HG02623 (cell line): ENCODE results near the gene C1QL1.

Experiments
- ATAC-seq: cut with Tn5 transposase; IDR thresholded peaks from one replicate; pipeline ENCODE4 v1.9.1; 2021; ENCODE audit warnings: moderate library complexity; ENCODE audit not compliant: unreplicated experiment

C1QL1 gene

DNA sequence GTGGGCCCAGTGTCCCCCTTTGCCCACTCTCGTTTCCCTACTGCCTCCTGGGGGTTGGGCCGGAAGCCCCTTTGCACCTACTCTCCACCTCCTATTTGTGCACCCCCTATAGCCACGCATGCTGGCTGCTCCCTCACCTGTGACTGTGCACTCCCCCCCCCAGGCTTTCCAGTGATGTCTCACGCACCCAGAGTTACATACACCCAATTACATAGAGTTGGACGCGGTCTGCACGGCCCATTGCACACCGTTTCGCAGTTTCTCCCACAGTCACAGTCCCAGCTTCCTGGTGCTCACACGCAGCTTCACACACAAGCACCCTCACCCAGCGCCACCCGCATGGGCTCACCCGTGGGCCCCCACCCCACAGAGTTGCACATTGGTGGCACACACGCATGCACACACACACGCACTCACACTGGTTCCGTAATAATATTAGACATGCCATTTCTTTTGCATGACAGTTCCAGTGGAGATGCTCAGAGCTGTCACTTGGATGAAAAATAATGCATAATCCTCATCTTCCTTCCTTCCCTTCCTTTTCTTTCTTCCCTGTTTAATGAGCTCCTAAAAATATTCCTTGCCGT is 21.5 kb upstream of the C1QL1 start:
- ATAC-seq: no peak

DNA sequence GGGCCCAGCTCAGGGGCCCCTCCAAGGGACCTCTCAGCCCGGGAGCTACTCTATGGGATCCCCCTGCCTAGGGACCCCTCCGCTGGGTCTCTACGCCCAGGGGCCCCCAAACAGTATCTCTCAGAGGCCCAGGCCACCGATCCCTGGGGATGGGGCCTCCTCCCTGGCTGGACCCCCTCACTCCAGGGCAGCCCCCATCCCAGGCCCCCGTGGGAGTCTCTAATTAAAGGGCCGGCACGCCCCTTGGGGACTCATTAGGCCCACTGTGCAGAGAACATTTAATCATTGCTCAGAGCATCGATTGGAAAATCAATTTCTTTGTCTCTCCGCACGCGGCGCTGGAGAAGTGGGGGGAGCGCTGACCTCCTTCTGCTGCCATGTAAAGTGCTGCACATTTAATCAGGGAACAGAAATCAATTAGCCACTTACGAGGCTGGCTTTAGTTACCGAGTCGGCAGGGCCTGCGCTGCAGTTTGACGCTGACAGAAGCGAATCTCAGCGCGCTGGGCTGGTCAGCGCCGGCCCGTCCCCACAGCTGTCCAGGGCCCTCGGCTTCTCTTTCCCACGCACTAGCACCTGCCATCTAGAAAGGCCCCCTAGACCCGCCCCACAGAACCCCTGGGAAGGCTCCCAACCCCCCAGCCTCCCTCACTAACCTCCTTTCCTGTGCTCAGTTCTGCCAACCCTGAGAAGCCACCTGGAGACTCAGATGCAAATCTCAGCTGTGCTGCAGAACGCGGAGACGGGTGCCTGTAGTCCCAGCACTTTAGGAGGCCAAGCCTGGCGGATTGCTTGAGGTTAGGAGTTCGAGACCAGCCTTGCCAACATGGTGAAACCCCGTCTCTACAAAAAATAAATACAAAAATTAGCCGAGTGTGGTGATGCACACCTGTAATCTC is 20.2 kb upstream of the C1QL1 start:
- no peak for ATAC-seq

DNA sequence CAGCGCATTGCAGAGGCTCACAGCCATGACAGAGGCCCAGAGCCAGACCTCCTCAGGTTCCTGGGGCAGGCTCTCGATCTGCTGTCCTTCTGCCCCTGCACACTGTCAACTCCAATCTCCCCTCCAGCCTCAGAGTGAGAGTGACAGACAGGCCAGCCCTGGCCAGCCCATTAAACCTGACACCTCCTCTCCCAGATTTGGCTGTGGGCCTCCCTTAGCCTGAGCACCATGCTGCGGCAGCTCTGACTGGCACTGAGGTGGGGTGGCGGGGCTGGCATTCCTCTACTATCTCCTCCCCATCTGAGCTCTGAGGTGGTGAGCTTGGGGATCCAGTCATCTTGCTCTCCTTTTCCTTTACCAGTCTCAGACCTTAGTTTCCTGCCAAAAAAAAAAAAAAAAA is 15.5 kb upstream of the C1QL1 start:
- ATAC-seq: no peak

DNA sequence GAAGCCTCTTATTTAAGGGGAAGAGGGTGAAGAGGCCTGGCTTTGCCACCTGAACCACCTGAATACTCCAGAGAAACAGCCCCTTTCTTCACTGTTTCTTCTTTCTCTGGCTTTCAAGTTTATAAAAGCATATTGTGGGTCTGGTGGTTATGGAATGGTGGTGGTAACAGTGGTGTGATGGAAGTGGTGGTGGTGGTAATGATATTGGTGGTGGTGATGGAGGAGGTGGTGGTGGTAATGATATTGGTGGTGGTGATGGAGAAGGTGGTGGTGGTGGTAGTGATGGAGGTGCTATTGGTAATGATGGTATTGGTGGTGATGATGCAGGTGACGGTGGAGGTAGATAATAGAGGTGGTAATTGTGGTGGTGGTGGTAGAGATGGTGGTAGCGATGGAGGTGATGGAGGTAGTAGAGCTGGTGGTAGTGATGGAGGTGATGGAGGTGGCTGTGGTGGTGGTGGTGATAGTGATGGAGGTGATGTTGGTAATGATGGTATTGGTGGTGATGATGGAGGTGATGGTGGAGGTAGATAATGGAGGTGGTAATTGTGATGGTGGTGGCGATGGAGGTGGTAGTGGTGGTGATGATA is 14.1 kb upstream of the C1QL1 start:
- no peak for ATAC-seq

DNA sequence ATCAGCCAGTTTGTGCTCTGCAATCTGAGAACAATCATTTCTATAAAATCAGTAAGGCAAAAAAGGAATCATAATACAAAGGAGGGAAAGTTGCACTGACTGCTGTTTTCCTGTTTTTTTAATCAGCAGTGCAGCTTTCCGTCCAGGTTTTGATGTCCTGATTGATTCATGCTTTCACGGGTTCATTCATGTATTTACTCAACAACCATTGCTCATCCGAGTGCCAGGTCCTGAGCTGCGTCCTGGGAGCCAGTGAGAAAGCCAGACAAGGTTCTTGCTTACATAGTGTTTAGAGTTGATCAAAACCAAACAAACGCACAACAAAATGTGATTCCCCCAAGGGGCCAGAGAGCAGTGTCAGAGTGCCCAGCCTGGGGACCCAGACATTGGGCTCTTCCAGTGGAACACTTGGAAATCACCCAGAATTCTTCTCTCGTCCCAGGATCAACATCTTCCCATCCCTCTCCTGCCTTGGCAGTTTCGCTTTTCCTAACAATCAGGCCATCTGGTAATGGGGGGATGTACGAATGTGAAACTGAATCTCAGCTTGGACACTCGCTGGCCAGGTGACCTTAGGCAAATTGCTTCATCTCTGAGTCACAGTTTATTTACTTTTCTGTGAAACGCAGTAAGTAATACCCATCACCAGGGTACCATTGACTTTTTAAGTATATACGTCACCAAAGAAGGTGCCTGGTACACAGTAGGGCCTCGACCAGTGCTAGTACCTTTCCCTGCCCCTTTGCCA is 13.3 kb upstream of the C1QL1 start:
- ATAC-seq: no peak

DNA sequence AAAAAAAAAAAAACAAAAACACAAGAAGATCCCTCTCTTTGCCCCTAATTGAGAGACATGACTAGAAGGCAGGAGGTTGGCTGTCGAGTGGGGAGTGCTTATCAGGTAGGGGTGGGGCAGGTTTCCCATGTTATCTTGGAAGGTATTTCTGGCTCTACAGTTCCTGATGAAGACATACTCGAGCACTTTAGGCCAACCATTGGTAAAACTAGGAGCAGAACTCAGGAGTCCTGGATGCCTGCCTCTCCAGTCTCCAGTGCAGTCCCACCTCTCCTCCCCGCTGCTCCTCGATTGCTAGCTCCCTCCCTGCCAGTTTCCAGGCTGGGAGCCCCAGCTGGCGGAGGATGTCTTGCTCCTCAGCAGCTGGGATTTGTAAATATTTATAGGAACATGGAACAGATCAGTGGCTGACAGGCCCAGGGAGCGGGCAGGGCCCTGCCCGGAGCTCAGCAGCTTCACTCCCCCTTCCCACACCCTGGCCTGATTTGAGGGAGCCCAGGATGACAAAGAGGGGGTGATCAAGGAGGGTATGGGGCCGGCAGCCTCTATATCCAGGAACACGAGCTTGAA is 11.4 kb upstream of the C1QL1 start:
- no peak for ATAC-seq

DNA sequence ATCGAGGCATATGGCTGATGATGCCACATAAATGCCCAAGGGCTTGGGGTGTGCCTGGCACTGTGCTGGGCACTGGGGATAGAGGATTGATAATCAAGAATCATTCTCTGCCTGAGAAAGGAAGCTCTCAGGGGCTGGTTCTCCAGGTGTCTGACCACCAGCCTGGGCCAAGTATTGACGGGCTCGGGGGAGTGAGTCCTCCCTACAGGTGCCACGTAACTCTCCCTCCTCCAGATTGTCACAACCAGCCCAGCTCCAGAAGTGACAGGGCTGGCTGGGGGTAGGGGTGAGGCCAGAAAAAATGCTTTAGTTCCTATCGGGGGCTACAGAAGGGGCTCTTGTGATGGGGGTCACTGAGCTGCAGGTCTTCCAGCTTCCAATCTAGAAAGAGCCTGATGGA is 10.7 kb upstream of the C1QL1 start:
- no peak for ATAC-seq

DNA sequence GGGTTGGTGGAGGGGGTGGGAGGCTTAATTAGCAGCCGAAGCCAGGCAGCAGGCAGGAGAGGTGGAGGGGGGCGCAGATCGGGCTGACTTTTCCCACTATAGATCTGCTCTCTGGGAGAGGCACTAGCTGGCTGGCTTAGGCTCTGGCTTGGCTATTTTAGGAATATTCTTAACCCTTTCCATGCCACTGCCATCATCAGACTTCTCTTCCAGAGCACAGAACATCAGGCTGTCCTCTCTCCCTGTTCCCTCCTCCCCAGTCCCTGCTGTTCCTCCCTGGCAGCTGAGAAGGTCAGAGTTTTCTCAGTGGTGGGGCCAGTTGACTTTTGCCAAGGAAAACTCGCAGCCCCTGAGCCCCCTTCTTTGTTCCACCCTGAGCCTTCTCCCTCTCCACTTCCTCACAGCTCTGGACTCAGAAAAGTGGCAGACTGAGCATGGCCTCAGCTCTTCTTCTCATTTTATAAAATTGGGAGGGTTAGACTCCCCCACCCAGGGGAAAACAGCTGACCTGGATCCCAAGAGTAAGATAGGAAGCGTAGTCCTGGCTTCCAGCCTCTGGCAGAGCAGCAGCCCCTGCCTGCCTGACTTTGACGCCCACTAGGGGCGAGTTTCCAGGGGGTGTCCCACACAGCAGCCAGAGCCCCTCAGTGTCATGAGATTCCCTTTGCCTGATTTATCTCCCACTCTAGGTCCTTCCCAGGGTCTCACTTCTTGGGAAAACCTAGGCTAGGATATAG is 9.9 kb upstream of the C1QL1 start:
- no peak for ATAC-seq

DNA sequence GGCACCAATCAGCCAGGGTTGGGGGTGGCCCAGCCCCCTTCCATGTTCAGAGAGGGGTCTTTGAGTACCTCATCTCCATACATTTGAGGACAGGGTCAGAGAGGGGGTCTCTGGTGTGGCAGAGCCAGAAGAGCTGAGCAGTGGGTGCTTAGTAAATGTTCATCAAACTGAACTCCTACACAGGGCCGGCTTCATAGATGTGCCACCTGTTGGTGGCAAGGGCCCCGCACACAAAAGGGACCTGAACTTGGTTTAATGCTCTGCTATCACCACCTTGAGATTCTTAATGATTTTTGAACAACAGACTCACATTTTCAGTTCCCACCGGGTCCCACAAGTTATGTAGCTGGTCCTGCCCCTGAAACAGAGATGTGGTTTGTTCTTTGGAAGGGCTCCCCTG is 9.0 kb upstream of the C1QL1 start:
- no peak for ATAC-seq

DNA sequence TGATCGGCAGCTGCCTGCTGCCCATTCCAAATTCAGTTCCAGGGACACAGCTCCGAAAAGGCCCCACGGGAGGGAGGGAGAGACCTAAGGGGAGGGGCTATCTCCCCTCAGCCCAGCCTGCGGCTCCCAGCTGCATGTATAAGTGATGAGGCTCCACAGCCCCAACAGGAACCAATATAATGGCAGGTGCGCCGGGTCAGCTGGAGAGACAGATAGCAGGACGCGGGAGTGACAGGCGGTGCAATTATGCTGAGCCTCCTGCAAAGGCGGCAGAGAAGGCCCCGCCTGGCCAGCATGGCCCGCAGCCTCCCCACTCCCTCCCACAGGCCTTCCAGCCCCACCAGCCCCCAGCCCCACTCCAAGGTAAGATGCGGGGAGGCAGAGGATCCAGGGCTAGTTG is 8.1 kb upstream of the C1QL1 start:
- ATAC-seq: no peak

DNA sequence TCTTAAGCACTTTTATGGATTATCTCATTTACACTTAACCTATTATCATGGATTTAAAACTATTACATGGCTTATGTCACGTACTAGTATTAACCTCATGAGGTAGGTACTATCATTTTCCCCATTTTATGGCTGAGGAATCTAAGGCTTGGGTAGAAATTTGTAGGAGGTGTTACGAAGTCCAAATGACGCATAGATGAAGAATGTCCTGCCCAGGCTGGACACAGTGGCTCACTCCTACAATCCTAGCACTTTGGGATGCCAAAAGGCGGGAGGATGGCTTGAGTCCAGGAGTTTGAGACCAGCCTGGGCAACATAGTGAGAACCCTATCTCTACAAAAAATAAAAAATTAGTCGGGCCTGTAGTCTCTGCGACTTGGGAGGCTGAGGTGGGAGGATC is 4.8 kb upstream of the C1QL1 start:
- no peak for ATAC-seq

DNA sequence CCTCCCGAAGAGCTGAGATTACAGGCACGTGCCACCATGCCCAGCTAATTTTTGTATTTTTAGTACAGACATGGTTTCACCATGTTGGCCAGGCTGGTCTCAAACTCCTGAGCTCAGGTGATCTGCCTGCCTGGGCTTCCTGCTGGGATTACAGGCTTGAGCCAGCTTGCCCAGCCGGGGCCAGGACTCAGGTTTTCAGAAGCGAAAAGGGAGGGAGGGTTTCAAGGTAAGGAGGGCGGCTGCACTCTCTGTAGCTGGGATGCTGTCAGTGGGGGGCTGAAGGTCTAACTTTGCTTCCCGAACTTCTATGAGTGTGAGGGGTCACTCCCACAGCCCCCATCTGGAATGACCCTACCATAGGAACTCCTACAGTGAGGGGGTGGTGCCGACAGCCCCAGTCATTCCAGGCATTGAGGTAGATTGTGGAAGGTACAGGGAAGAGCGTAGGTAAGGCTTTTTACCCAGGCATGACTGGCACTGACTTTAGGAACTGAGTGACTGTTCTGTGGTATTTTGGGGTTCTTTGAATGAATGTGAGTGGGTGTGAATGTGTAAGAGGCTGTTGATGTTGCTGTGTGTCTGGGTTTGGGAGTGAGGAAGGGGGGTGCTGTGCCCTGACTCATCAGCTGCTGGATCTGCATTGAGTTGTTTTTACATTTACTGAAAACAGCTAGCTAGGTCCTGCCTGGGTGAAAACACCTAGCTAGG is 3.8 kb upstream of the C1QL1 start:
- ATAC-seq: no peak

DNA sequence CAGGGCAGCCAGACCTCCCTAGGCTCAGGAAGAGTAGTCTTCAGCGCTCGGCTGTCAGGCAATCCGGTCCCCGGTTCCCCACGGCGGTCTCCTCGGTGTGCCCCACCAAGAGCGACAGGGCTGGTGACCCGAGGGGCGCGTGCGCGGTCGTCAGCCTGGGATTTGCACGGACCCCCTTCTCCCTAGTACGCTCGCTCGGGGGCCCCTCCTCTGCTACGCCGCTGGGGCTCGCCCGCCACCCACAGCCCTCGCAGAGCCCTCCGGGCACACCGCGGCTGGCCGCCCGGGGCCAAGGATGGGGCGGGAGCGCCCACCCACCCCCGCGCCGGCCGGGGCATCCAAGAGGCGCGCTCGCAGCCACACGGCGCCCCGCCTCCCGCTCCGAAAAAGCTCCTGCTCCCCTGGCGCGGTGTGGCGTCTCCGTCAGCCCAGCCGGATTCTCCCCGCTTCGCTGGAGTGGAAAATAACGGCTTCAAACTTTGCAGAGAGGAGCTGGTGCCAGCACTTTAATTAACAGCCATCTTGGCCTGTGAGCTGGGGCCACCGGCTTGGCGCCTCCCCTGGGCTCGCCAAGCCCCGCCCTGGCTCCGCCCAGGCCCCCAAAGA is 2.1 kb upstream of the C1QL1 start:
- ATAC-seq: no peak

DNA sequence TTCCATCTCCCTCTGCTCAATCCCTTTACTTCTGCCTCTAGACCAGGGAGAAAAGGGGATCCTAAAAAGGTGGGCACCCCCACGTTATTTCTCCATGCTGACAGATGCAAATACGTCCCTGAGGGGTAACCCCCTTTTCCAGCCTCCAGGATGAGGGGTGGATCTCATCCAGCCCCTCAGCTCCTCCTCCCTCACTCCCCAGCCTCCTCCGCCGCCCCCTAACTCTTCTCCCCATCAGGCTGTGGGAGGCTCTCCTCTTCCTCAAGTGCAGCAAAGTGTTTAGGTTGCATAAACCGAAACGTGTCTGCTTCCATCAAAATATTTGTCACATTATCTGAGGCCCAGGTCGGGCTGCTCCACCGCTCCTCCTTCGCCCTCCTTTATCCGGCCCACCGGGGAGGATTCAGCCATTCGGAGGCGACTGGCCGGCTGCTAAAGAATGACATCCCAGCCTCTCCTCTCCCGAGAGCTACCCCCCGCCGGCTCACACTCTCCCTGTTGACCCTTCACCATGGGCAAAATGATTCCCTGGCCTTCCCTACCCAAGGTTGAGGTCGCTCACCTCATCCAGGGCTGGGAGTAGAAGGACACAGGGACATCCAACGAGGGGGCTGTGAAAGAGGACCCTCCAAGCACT is 1.2 kb upstream of the C1QL1 start:
- ATAC-seq: no peak

DNA sequence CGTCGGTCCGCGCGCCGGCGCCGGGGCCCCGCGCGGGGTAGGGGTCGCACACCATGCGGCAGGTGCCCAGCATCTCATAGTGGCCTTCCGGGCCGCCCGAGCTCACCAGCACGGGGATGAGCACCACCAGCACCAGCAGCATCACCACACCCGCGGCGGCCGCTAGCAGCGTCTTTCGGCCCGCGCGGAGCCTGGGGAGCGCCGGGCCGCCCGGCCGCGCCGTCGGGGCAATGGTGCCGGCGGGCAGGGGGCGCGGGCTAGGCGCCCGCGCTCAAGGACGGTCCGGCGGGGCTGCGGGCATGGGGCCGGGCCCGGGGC is 237 bp downstream of the C1QL1 start:
- ATAC-seq: no peak

DNA sequence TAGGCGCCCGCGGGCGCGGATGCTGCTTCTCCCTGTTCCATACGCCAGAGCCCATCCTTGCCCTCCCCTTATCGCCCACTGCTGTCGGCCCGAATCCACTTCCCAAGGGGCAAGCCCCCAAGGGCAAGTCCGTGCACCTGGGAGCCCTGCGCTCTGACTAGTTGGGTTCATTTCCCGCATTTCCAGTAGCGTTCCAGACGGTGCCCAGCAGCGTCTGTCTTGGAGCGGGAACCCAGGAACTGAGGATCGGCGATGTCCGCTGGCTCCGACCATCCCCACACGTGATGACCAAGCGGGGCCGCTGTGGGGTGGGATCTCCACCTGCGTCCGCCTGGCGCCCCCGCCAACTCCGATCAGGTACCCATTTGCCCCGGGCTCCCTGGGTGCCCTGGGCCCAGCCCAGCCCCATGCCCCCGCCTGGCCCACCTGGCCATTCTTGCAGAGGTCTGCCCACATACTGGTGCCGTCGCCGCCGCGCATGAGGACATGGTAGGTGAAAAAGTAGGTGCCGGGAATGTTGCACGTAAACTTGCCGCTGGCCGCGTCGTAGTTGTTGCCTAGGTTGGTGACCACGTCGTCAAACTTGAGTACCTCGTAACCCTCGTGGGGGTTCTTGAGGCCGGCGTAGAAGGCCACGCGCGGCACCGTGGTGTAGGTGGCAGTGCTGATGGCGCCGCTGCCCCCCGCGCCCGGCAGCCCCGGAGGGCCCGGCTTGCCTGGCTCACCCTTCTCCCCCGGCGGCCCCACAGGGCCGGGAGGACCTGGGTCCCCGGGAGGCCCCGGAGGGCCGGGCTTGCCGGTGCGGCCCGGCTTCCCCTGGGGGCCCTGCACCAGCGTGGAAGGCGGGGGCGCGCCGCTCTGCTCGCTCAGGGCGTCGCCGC is 837 bp downstream of the C1QL1 start:
- ATAC-seq: no peak

DNA sequence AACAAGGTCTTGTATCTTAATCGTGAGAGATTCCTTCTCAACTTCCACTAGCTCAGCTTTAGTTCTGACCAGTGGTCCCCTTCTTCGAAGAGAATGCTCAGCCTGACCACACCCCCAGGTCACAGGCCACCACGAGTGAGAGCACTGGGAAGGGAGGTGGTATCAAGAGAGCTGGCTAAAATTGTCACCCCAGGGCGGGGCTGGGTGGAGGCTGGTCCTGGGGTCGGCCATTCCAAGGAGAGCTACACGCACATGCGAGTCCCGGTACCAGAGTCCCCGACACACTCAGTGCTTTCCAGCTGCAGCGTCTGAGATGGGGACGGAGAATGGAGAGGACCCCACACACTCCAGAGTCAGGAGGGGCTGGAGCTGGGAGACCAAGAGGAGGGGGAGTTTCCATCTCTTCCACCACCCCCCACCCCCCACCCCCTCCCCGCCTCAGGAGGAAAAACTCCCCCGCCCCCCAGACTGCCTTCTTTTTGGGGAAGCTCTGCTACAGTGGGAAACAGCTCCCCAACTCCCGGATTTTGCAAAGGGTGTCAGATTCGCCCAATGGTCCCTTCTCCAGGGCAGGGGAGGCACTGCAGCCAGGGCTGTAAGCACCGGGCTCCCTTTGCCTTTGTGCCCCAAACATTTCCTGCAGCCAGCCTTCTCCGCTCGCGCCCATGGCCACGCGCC is 1.6 kb downstream of the C1QL1 start:
- no peak for ATAC-seq
